Testis (tissue), 3 donors: ENCODE data around the gene ZNRF3. TPM values are rescaled to one million over a fixed set of nuclear protein-coding genes. Genes with fewer than 3 reads are reported as not detected.

Source experiments
- DNase-seq: peaks from one replicate; pipeline ENCODE4 v3.0.0-alpha.2; 2019
- H3K27ac ChIP-seq, 2 donors: fragments of 200-600 bp; sonication (generic); one replicate each; pipeline ENCODE4 v1.5.1; 2019
- H3K27me3 ChIP-seq: fragments of 200-600 bp; sonication (generic); one replicate; pipeline ENCODE4 v1.5.1; 2019
- H3K36me3 ChIP-seq: fragments of 200-600 bp; sonication (generic); one replicate; pipeline ENCODE4 v1.5.1; 2017; ENCODE audit warnings: low read depth; ENCODE audit errors: missing control alignments
- H3K4me1 ChIP-seq: fragments of 200-600 bp; sonication (generic); one replicate; pipeline ENCODE4 v1.5.1; 2019
- H3K4me3 ChIP-seq, 2 donors: fragments of 200-600 bp; sonication (generic); one replicate each; pipeline ENCODE4 v1.5.1; 2017 to 2019
- H3K9me3 ChIP-seq: fragments of 200-600 bp; sonication (generic); one replicate; pipeline ENCODE4 v1.5.1; 2017
- POLR2A ChIP-seq: fragments of 450-650 bp; IDR thresholded peaks from one replicate; pipeline ENCODE4 v1.6.1; 2017; ENCODE audit warnings: antibody characterized with exemption, mild to moderate bottlenecking, moderate library complexity
- WGBS, 2 donors: methylation state at CpG; one replicate each; pipeline ENCODE4 v1.1.5; 2018; 5-methylcytosine and 5-hydroxymethylcytosine counted together
- intact Hi-C: fragments of 100-400 bp; cut with DNase I; formaldehyde crosslinking; loops from one replicate; pipeline ENCODE4 v1.15.1; 2023; ENCODE audit warnings: low total_unique reads
- polyA plus RNA-seq: library from polyadenylated mRNA; stranded (reverse); fragments of 350-450 nt; fragmentation: Illumina TruSeq; extraction: RNeasy Lipid Tissue Mini Kit (QIAGEN cat#74804); gene quantifications from one replicate; pipeline ENCODE4 v1.2.3, GENCODE V29; 2014; ENCODE audit warnings: low read depth, low replicate concordance; ENCODE audit not compliant: insufficient read depth
- total RNA-seq, 2 donors: library from RNA; depleted of rRNA; stranded (reverse); fragments of >200 nt; gene quantifications; one replicate each; pipeline ENCODE4 v1.2.3, GENCODE V29; 2016
- TF ChIP-seq, protein P1 (sequence below), 3 experiments: fragments of 450-650 bp in 2 of 3; fragments of 200-600 bp in 1 of 3; sonication (generic) in 1 of 3; IDR thresholded peaks; one replicate each; pipeline ENCODE4 v1.5.1; 2016 to 2019; ENCODE audit warnings: antibody characterized with exemption in 3 of 3, mild to moderate bottlenecking in 2 of 3, moderate library complexity in 1 of 3

ZNRF3 gene
- total and polyA plus RNA-seq, 3 donors from 2014 or later, result 13.9 to 44.5 (median 32.2) TPM

DNA sequence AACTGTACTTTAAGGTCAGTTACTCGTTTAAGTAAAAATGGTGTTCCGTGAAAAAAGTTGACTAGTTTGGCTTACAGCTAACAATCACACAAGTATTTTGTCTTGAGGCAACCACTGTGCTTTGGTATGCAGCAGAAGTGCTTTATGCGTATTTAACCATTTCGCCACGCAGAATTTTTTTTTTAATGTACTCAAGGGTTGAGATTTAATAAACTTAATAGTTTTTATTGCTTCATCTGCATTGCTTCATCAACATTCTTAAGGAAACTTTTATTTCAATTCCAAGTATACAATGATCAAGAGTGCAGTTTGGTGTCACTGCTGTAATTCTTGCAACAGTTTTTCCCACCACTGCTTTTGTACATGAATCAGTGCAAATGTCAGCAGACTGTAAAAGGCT, 66.4 kb downstream of the ZNRF3 start:
- no peaks in the 10 kb centered on the region for H3K9me3 ChIP-seq
- DNase-seq, result no peak
- H3K4me1 ChIP-seq, result peaks cover 35% of the 10 kb centered on the region
- intact Hi-C loops, result no loop called here
- TF ChIP-seq POLR2A, result no peak
- TF ChIP-seq, protein P1, sequence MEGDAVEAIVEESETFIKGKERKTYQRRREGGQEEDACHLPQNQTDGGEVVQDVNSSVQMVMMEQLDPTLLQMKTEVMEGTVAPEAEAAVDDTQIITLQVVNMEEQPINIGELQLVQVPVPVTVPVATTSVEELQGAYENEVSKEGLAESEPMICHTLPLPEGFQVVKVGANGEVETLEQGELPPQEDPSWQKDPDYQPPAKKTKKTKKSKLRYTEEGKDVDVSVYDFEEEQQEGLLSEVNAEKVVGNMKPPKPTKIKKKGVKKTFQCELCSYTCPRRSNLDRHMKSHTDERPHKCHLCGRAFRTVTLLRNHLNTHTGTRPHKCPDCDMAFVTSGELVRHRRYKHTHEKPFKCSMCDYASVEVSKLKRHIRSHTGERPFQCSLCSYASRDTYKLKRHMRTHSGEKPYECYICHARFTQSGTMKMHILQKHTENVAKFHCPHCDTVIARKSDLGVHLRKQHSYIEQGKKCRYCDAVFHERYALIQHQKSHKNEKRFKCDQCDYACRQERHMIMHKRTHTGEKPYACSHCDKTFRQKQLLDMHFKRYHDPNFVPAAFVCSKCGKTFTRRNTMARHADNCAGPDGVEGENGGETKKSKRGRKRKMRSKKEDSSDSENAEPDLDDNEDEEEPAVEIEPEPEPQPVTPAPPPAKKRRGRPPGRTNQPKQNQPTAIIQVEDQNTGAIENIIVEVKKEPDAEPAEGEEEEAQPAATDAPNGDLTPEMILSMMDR (IDR thresholded peaks at IDR 0.05), result no peak
- no peak overlapping the region for H3K4me3 ChIP-seq
- no peaks in the 10 kb centered on the region for H3K27me3 ChIP-seq
- H3K36me3 ChIP-seq, result no peaks in the 10 kb centered on the region
- no peak overlapping the region for H3K27ac ChIP-seq
- WGBS, 2 donors, result 86 to 95% methylated on average over 5 of the region's 5 CpGs

DNA sequence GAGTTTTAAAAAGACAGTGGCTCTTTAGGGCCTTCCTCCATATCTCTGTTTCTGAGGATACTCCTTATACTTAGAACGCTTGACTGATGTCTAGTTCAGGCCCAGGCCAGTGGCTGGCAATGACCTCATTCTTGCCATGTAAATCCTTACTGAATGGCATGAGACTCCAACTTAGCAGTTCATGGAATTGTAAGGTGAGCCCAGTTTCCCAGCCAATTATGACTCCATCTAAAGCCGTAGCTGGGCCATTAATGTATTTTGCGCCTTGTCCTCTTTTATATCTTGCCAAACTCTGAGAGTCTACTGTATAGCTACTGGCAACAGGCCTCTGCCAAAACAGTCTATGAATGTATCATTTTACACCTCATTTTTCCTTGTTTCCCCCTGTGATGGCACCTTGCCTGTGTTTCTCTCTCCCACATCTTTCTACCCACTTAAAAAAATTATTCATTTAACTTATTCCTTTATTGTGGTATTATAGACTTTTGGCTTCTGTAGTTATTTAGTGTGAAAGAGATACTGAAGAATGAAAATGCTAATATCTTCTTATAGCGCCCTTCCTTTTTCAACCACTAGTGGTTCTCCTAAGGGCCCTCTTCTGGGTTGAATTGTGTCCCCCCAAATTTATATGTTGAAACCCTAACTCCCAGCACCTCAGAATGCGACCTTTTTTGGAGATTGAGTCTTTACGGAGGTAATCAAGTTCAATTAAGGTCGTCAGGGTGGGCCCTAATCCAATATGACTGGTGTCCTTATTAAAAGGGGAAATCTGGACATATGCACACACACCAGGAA, 67.4 kb downstream of the ZNRF3 start:
- H3K9me3 ChIP-seq, result no peaks in the 10 kb centered on the region
- no peak overlapping the region for H3K27ac ChIP-seq
- intact Hi-C loops, result no loop called here
- H3K36me3 ChIP-seq, result no peaks in the 10 kb centered on the region
- DNase-seq, result no peak
- peaks cover 35% of the 10 kb centered on the region for H3K4me1 ChIP-seq
- TF ChIP-seq, protein P1 (IDR thresholded peaks at IDR 0.05), result peak in 1 of 3 experiments; percentile 20
- TF ChIP-seq POLR2A, result no peak
- H3K27me3 ChIP-seq, result no peaks in the 10 kb centered on the region
- H3K4me3 ChIP-seq, result no peak overlapping the region
- WGBS, 2 donors, result 87 to 90% methylated on average over 7 of the region's 7 CpGs

DNA sequence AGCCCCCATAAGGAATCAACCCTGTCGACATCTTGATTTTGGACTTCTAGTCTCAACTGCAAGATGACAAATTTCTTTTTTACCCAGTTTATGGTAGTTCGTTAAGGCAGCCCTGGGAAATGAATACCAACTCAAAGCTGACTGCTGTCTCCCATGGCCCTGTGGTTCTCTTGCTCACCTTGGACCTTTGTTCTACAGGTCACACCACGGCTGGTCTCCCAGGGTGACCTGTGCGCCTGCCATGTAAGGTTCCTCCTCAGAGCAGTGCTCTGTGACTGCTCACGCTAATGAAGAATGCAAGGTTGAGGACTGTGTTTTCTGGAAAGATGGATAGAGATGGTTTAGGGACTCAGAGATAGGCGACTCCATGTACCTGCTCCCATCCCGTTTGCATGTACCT, 68.2 kb downstream of the ZNRF3 start:
- no peaks in the 10 kb centered on the region for H3K9me3 ChIP-seq
- WGBS, 2 donors, result 79 to 81% methylated on average over 7 of the region's 7 CpGs
- TF ChIP-seq, protein P1 (IDR thresholded peaks at IDR 0.05), result no peak
- TF ChIP-seq POLR2A, result no peak
- no peaks in the 10 kb centered on the region for H3K27me3 ChIP-seq
- H3K4me1 ChIP-seq, result peaks cover 35% of the 10 kb centered on the region
- H3K27ac ChIP-seq, result no peak overlapping the region
- H3K36me3 ChIP-seq, result no peaks in the 10 kb centered on the region
- no peak overlapping the region for H3K4me3 ChIP-seq
- intact Hi-C loops, result no loop called here
- DNase-seq, result no peak

GRCh38 chr22:28951969-28952521, 68.7 kb downstream of the ZNRF3 start:
- H3K4me3 ChIP-seq, result no peak overlapping the region

More at GRCh38 chr22:28951969-28952521, 68.7 kb downstream of the ZNRF3 start:
- intact Hi-C loops, result no loop called here
- no peaks in the 10 kb centered on the region for H3K36me3 ChIP-seq
- H3K27ac ChIP-seq, result no peak overlapping the region
- H3K27me3 ChIP-seq, result no peaks in the 10 kb centered on the region
- TF ChIP-seq, protein P1 (IDR thresholded peaks at IDR 0.05), result peak; percentile 14 to 28 (median 17)
- TF ChIP-seq POLR2A, result no peak
- H3K9me3 ChIP-seq, result no peaks in the 10 kb centered on the region
- WGBS, 2 donors, result 38 to 62% methylated on average over 8 of the region's 8 CpGs
- H3K4me1 ChIP-seq, result peaks cover 35% of the 10 kb centered on the region
- peak; percentile 77 for DNase-seq
